Esophagus squamous epithelium (tissue), 4 donors: Measurements from ENCODE around the gene AP4M1.

Source experiments
- POLR2A ChIP-seq, 4 donors: fragments of 450-650 bp; IDR thresholded peaks; one replicate each; pipeline ENCODE4 v1.6.1; 2017; ENCODE audit warnings: antibody characterized with exemption in 4 of 4, mild to moderate bottlenecking in 4 of 4, moderate library complexity in 3 of 4
- TF ChIP-seq, protein P1 (sequence below), 6 experiments: fragments of 450-650 bp in 4 of 6; fragments of 200-600 bp in 2 of 6; sonication (generic) in 2 of 6; IDR thresholded peaks; one replicate each; pipeline ENCODE4 v1.5.1; 2016 to 2019; ENCODE audit warnings: antibody characterized with exemption in 6 of 6, mild to moderate bottlenecking in 4 of 6, moderate library complexity in 4 of 6

DNA sequence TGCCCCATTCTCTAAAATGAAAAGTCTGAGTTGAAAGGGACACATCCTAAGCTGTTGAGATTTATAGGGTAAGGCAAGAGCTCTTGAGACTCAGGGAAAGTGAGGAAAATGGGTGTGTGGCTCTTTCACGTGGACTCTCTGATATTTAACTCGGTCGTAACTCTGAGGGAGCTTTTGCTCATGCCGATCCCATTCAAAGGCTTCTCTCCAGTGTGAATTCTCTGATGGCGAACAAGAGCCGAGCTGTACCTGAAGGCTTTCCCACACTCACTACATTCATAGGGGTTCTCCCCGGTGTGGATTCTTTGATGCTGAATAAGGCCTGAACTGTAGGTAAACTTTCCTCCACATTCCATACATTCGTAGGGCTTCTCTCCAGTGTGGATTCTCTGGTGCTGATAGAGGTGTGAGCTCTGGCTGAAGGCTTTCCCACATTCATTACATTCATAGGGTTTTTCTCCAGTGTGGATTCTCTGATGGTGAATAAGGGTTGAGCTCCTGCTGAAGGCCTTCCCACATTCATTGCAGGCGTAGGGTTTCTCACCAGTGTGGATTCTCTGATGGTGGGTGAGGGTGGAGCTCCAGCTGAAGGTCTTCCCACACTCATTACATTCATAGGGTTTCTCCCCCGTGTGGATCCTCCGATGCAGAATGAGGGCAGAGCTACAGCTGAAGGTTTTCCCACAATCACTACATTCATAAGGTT is 30.3 kb upstream of the AP4M1 start:
- TF ChIP-seq, protein P1, sequence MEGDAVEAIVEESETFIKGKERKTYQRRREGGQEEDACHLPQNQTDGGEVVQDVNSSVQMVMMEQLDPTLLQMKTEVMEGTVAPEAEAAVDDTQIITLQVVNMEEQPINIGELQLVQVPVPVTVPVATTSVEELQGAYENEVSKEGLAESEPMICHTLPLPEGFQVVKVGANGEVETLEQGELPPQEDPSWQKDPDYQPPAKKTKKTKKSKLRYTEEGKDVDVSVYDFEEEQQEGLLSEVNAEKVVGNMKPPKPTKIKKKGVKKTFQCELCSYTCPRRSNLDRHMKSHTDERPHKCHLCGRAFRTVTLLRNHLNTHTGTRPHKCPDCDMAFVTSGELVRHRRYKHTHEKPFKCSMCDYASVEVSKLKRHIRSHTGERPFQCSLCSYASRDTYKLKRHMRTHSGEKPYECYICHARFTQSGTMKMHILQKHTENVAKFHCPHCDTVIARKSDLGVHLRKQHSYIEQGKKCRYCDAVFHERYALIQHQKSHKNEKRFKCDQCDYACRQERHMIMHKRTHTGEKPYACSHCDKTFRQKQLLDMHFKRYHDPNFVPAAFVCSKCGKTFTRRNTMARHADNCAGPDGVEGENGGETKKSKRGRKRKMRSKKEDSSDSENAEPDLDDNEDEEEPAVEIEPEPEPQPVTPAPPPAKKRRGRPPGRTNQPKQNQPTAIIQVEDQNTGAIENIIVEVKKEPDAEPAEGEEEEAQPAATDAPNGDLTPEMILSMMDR (IDR thresholded peaks at IDR 0.05), result no peak
- TF ChIP-seq POLR2A (IDR thresholded peaks at IDR 0.05), result no peak
